HG02973 (cell line): Measurements from ENCODE around the gene TMC4.
"Not testable (repeated sequence)": the region's sequence is repeated elsewhere in the genome, so short reads cannot be mapped to it uniquely, and the experiment has no call there.

Experiments used
- ATAC-seq: cut with Tn5 transposase; IDR thresholded peaks from one replicate; pipeline ENCODE4 v1.9.1; 2021; ENCODE audit warnings: moderate library complexity; ENCODE audit not compliant: unreplicated experiment

Gene TMC4

DNA sequence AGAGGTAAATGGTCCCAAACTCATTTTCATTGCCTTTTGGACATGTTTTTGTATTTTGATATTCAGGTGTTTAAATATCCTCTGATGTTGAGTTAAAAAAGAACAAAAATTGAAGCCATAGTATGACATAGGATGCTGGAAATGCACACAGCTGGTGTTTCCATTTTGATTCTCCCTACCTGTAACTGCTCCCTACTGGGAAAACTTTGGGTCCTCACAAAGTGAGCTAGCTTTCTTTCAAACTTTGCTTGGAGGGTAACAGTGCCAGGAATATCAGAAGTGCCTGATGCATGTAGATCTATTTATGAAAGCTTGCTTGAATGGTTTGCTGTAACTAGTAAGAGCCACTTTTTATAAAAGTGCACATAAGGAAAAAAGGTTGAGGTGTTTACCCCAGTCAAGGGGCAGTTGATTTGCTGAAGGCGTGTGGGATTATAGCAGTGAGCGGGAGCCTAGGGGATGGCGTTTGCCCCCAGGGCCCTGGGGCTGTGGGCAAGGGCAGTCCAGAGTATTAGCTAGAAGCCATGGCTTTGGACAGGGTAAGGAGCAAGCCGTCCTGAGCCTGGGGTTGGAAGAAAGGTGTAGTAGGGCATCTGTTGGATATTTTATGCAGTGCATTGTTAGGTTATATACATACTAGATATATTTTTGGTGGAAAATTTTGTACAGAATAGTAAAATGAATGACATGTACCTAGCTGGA, 32.0 kb upstream of the TMC4 start:
- no peak for ATAC-seq

GRCh38 chr19:54203151-54203611, 30.2 kb upstream of the TMC4 start:
- ATAC-seq, result no peak

GRCh38 chr19:54201980-54202379, 29.0 kb upstream of the TMC4 start:
- no peak for ATAC-seq

- no peak for ATAC-seq
Observed at GRCh38 chr19:54201172-54201701, 28.3 kb upstream of the TMC4 start.

DNA sequence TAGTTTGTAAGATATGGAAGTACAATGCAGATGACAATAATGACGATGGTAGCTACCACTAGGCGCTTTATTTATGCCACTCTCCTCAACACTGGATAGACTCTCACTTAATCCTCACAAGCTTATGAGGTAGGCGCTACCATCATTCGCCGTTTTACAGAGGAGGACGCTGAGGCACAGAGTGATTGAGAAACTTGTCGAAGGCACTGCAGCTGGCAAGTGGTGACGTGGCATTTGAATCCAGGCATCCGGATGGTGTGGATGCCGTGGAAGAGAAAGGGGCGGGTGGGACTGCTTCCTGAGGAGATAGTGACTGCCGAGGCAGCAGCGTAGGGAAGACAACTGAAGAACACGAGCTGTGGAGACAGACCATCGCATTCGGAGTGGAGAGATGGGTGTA, 26.4 kb upstream of the TMC4 start:
- ATAC-seq, result no peak

- no peak for ATAC-seq
Observed at GRCh38 chr19:54197121-54197520, 24.2 kb upstream of the TMC4 start.

DNA sequence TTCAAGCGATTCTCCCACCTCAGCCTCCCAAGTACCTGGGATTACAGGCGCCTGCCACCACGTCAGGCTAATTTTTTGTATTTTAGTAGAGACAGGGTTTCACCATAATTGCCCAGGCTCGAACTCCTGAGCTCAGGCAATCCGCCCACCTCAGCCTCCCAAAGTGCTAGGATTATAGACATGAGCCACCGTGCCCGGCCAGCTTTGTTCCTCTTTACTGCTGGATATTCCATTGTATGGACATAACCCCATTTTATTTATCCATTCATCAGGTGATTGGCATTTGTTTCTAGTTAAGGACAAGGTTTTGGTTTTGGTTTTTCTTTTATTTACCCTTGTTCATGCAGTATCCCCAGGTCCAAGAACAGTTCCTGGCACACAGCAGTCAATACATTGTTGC, 23.6 kb upstream of the TMC4 start:
- no peak for ATAC-seq

GRCh38 chr19:54194463-54194862, 21.5 kb upstream of the TMC4 start:
- not testable (repeated sequence) for ATAC-seq

GRCh38 chr19:54193011-54193410, 20.1 kb upstream of the TMC4 start:
- ATAC-seq, result no peak

- ATAC-seq, result no peak
Observed at GRCh38 chr19:54191811-54192453, 19.0 kb upstream of the TMC4 start.

DNA sequence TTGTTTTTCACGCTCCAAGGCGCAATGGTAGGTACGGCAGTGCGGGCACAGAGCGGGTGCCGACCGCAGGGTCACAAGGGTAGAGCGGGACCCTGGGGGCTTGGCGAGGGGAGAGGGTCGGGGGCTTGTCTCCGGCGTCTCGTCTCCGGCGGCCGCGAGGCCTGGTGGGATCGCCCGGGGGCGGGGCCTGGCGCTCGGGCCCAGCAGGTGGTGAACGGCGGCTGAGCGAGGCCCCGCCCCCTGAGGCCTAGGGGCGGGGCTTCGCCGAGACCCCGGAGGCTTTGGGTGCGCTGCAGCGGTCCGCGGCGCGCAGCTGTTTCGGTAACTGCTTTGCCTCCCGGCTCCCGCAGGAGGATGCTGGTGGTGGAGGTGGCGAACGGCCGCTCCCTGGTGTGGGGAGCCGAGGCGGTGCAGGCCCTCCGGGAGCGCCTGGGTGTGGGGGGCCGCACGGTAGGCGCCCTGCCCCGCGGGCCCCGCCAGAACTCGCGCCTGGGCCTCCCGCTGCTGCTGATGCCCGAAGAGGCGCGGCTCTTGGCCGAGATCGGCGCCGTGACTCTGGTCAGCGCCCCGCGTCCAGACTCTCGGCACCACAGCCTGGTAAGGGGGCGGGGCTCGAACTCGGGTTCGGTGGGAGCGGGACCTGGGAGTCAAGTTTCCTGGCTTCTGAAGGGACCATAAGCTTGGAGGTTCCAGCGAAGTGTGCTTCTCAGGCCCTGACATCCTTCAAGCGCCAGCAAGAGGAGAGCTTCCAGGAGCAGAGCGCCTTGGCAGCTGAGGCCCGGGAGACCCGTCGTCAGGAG, 18.3 kb upstream of the TMC4 start, which contains the start of gene TSEN34:
TSS of gene TSEN34 (plus strand) at position 298 of the 800 bp plus-strand sequence. CDS start at position 355, 57 bp downstream.
- peak; percentile 24 for ATAC-seq

- peak; percentile 44 for ATAC-seq
Observed at GRCh38 chr19:54190503-54191010, 17.6 kb upstream of the TMC4 start.

GRCh38 chr19:54189735-54190502, 17.0 kb upstream of the TMC4 start:
- peak; percentile 41 for ATAC-seq

GRCh38 chr19:54189145-54189734, 16.3 kb upstream of the TMC4 start, which contains the start of gene MBOAT7:
MBOAT7 (minus strand) TSS chr19:54189580; CDS start chr19:54188508, 1,072 bp downstream.
- ATAC-seq, result peak; percentile 14

GRCh38 chr19:54188215-54188871, 15.4 kb upstream of the TMC4 start:
- no peak for ATAC-seq

GRCh38 chr19:54186934-54187381, 14.0 kb upstream of the TMC4 start:
- ATAC-seq, result no peak

GRCh38 chr19:54186351-54186750, 13.4 kb upstream of the TMC4 start:
- ATAC-seq, result no peak

DNA sequence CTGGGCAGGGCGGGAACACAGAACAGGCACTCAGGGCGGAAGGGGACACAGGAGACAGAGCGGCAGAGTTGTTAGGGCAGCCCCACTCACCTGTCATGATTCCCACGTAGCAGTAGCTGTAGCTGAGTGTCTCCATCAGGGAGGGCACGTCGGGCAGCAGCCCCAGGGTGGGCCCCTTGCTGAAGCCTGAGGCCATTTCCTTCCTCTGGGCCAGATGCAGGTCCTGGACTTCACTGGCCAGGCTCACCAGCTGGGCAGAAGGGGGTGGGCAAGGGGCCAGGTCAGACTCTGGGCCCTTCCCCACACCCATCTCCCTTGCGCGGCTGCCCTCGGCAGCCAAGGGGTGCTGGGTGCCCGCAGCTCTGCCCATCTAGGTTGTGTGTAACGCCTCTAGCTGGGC, 10.5 kb upstream of the TMC4 start:
- ATAC-seq, result no peak

GRCh38 chr19:54181894-54182293, 8.9 kb upstream of the TMC4 start:
- not testable (repeated sequence) for ATAC-seq
